Measurements from ENCODE around the gene EIF4E1B.
"Not testable (repeated sequence)": the region's sequence is repeated elsewhere in the genome, so short reads cannot be mapped to it uniquely, and the experiment has no call there.

EIF4E1B gene

DNA sequence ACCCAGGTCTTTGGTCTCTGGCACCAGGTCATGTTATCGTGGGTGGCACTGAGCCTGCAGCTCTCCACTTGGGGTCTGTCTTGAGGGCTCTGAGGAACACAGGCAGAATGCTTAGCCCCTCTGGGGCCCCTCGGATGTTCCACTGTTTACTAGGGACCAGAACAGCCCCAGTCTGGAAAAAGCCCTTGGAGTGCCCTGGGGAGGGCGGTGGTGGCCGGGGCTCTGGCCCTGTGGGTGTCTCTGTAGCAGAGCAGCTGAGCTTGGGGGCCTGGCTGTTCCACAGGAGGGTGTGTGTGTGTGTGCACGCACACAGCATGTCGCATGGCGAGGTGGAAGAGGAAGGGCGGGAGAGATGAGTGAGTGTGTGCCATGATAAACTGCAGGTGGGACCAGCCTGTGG is 35.9 kb upstream of the EIF4E1B start:
- Histone ChIP-seq H3K27me3 (ENCODE audit: control insufficient read depth in 1 of 2, insufficient read depth in 2 of 2, low read length in 2 of 2) (peaks cover 12% of the 10 kb centered on the region in 2 donors), H3K9me3 (ENCODE audit: control insufficient read depth in 2 of 2, low read length in 2 of 2) (peaks cover 0 to 3% of the 10 kb centered on the region in 2 donors)

DNA sequence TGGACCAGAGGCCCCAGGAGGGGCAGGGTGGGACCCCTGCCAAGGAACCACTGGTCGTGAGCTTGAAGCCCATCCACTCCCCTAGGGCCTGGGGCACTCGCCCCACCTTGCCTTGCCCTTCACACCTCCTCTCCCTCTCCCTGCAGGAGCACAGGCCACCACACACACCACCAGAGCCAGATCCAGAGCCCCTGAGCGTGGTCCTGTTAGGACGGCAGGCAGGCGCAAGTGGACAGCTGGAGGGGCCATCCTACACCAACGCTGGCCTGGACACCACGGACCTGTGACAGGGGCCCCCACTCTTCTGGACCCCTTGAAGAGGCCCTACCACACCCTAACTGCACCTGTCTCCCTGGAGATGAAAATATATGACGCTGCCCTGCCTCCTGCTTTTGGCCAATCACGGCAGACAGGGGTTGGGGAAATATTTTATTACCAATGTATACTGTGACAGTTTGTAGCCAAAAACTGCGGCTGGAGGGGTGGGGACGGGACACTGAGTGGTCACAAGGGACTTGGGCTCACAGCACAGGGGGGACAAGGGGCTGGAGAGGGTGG is 35.0 kb upstream of the EIF4E1B start:
- no peaks in the 10 kb centered on the region for H3K36me3 ChIP-seq (ENCODE audit: control insufficient read depth in 2 of 2, insufficient read depth in 2 of 2, low read length in 2 of 2)
- no peak overlapping the region for H3K9ac ChIP-seq (ENCODE audit: low read length in 2 of 2)
- peaks cover 12% of the 10 kb centered on the region in 2 donors for H3K27me3 ChIP-seq (ENCODE audit: control insufficient read depth in 1 of 2, insufficient read depth in 2 of 2, low read length in 2 of 2)
- H3K27ac ChIP-seq (ENCODE audit: low read length) = no peak overlapping the region
- H3K4me1 ChIP-seq (ENCODE audit: control insufficient read depth, insufficient read depth, low read length) = peaks cover 9% of the 10 kb centered on the region
- H3K9me3 ChIP-seq (ENCODE audit: control insufficient read depth in 2 of 2, low read length in 2 of 2) = peaks cover 0 to 3% of the 10 kb centered on the region in 2 donors
- H3K4me3 ChIP-seq (ENCODE audit: low read length in 2 of 2) = no peak overlapping the region

More for the DNA sequence above, 35.9 kb upstream of the EIF4E1B start:
- Histone ChIP-seq H3K27ac (ENCODE audit: low read length) (no peak overlapping the region), H3K4me1 (ENCODE audit: control insufficient read depth, insufficient read depth, low read length) (peaks cover 9% of the 10 kb centered on the region), H3K4me3 (ENCODE audit: low read length in 2 of 2) (no peak overlapping the region), H3K36me3 (ENCODE audit: control insufficient read depth in 2 of 2, insufficient read depth in 2 of 2, low read length in 2 of 2) (no peaks in the 10 kb centered on the region), H3K9ac (ENCODE audit: low read length in 2 of 2) (no peak overlapping the region)

DNA sequence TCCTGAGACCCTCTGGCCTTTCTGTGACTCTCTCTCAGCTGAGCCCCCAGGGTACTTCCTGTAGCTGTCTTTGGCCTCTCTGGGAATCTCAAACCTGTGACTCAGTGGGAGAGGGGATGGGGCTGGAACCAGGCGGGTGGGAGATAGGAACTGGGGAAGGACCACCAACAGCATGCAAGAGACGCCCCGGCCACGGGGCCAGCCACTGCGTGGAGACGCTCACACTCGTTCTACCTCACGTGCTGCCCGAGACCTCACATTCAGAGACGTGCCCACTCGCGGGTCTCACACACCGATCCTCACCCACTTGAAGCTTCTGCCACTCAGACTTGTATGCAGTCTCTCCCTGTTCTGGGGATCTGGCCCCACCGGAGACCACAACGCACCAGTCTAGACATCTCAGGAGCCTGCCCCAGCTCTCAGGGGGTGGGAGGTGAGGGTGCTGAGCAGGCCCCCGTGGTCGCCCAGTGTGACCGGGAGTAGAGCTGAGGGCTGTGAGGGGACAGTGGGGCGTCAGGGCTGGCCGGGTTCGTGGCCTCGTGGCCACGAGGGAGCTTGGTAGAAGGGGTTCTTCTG is 34.3 kb upstream of the EIF4E1B start:
- no peak overlapping the region for H3K9ac ChIP-seq (ENCODE audit: low read length in 2 of 2)

DNA sequence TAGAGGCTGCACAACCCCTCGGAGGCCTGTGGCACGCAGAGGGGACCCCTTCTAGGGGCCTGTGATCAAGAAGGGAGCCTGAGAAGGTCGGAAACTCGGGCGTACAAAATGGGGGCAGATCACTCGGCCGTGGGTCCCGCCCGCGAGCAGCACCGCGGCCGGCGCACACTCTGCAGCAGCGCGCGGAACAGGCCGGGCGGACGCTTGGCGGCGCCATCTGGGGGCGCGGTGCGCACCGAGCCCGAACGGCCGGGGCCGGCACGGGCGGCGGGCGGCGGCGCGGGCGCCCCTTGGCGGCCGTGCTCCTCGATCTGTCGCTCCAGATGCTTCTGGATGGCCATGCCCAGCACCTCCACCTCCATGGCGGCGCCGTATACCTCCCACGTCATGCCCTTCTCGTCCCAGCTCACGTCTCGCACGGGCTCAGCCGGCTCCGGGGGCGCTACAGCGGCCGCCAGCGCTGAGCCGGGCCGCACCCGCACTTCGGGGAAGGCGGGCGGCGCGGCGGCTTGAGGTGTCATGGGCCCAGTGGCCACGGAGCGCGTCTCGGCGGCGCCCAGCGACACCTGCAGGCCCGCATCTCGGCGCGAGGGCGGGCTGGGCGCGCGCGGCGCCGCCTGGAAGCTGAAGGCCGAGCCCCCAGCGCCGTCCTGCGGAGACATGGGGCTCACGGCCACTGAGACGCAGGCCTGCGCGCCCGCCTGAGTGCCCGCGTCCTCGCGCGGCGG is 33.6 kb upstream of the EIF4E1B start:
- H3K4me1 ChIP-seq (ENCODE audit: control insufficient read depth, insufficient read depth, low read length) = peaks cover 9% of the 10 kb centered on the region
- peaks cover 12% of the 10 kb centered on the region in 2 donors for H3K27me3 ChIP-seq (ENCODE audit: control insufficient read depth in 1 of 2, insufficient read depth in 2 of 2, low read length in 2 of 2)
- no peak overlapping the region for H3K9ac ChIP-seq (ENCODE audit: low read length in 2 of 2)
- H3K4me3 ChIP-seq (ENCODE audit: low read length in 2 of 2) = peak overlapping the region; percentile 25 to 61
- H3K9me3 ChIP-seq (ENCODE audit: control insufficient read depth in 2 of 2, low read length in 2 of 2) = no peaks in the 10 kb centered on the region
- H3K36me3 ChIP-seq (ENCODE audit: control insufficient read depth in 2 of 2, insufficient read depth in 2 of 2, low read length in 2 of 2) = no peaks in the 10 kb centered on the region
- H3K27ac ChIP-seq (ENCODE audit: low read length) = no peak overlapping the region

More for the DNA sequence above, 34.3 kb upstream of the EIF4E1B start:
- no peak overlapping the region for H3K27ac ChIP-seq (ENCODE audit: low read length)
- peak overlapping the region; percentile 15 to 25 for H3K4me3 ChIP-seq (ENCODE audit: low read length in 2 of 2)
- no peaks in the 10 kb centered on the region for H3K36me3 ChIP-seq (ENCODE audit: control insufficient read depth in 2 of 2, insufficient read depth in 2 of 2, low read length in 2 of 2)
- peaks cover 12% of the 10 kb centered on the region in 2 donors for H3K27me3 ChIP-seq (ENCODE audit: control insufficient read depth in 1 of 2, insufficient read depth in 2 of 2, low read length in 2 of 2)
- peaks cover 0 to under 1% of the 10 kb centered on the region in 2 donors for H3K9me3 ChIP-seq (ENCODE audit: control insufficient read depth in 2 of 2, low read length in 2 of 2)
- H3K4me1 ChIP-seq (ENCODE audit: control insufficient read depth, insufficient read depth, low read length) = peaks cover 9% of the 10 kb centered on the region

- Histone ChIP-seq H3K9ac (ENCODE audit: low read length in 2 of 2) (no peak overlapping the region), H3K9me3 (ENCODE audit: control insufficient read depth in 2 of 2, low read length in 2 of 2) (no peaks in the 10 kb centered on the region), H3K4me1 (ENCODE audit: control insufficient read depth, insufficient read depth, low read length) (peaks cover 9% of the 10 kb centered on the region), H3K27ac (ENCODE audit: low read length) (no peak overlapping the region), H3K27me3 (ENCODE audit: control insufficient read depth in 1 of 2, insufficient read depth in 2 of 2, low read length in 2 of 2) (peaks cover 12% of the 10 kb centered on the region in 2 donors), H3K36me3 (ENCODE audit: control insufficient read depth in 2 of 2, insufficient read depth in 2 of 2, low read length in 2 of 2) (no peaks in the 10 kb centered on the region), H3K4me3 (ENCODE audit: low read length in 2 of 2) (peak overlapping the region in 1 of 2 donors; percentile 61)
Observed at GRCh38 chr5:176597417-176598389, 32.8 kb upstream of the EIF4E1B start.

- not testable (repeated sequence) for H3K9me3 ChIP-seq (ENCODE audit: control insufficient read depth in 2 of 2, low read length in 2 of 2); H3K27me3 ChIP-seq (ENCODE audit: control insufficient read depth in 1 of 2, insufficient read depth in 2 of 2, low read length in 2 of 2); H3K9ac ChIP-seq (ENCODE audit: low read length in 2 of 2); H3K27ac ChIP-seq (ENCODE audit: low read length); H3K36me3 ChIP-seq (ENCODE audit: control insufficient read depth in 2 of 2, insufficient read depth in 2 of 2, low read length in 2 of 2); H3K4me1 ChIP-seq (ENCODE audit: control insufficient read depth, insufficient read depth, low read length); H3K4me3 ChIP-seq (ENCODE audit: low read length in 2 of 2)
Observed at GRCh38 chr5:176599749-176600430, 30.6 kb upstream of the EIF4E1B start.

- Histone ChIP-seq H3K36me3 (ENCODE audit: control insufficient read depth in 2 of 2, insufficient read depth in 2 of 2, low read length in 2 of 2) (no peaks in the 10 kb centered on the region), H3K4me3 (ENCODE audit: low read length in 2 of 2) (no peak overlapping the region), H3K9ac (ENCODE audit: low read length in 2 of 2) (no peak overlapping the region), H3K27me3 (ENCODE audit: control insufficient read depth in 1 of 2, insufficient read depth in 2 of 2, low read length in 2 of 2) (peaks cover 2% of the 10 kb centered on the region in 2 donors), H3K4me1 (ENCODE audit: control insufficient read depth, insufficient read depth, low read length) (peaks cover 4% of the 10 kb centered on the region), H3K27ac (ENCODE audit: low read length) (no peak overlapping the region), H3K9me3 (ENCODE audit: control insufficient read depth in 2 of 2, low read length in 2 of 2) (no peaks in the 10 kb centered on the region)
Observed at GRCh38 chr5:176601901-176602482, 28.5 kb upstream of the EIF4E1B start.

DNA sequence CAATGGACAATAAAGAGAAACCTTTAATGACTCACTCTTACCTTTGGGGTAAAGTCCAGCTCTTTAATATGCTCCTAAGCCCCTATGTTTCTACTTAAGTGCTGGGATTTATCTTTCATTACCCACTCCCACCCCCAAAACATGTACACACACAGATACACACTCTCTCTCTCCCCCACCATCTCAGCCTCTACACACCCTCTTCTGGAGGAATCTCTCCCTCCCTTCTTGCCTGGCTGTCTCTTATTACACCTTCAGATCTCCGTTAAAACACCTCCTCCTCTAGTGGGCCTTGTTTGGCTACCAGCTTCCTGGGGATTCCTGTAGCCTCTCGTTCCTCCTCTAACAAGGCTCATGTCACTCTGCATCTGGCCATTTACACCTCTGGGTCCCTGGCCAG is 27.4 kb upstream of the EIF4E1B start:
- Histone ChIP-seq H3K27ac (ENCODE audit: low read length) (no peak overlapping the region), H3K27me3 (ENCODE audit: control insufficient read depth in 1 of 2, insufficient read depth in 2 of 2, low read length in 2 of 2) (peaks cover 0 to 2% of the 10 kb centered on the region in 2 donors), H3K4me3 (ENCODE audit: low read length in 2 of 2) (no peak overlapping the region), H3K36me3 (ENCODE audit: control insufficient read depth in 2 of 2, insufficient read depth in 2 of 2, low read length in 2 of 2) (no peaks in the 10 kb centered on the region), H3K9ac (ENCODE audit: low read length in 2 of 2) (no peak overlapping the region), H3K9me3 (ENCODE audit: control insufficient read depth in 2 of 2, low read length in 2 of 2) (no peaks in the 10 kb centered on the region), H3K4me1 (ENCODE audit: control insufficient read depth, insufficient read depth, low read length) (no peaks in the 10 kb centered on the region)

GRCh38 chr5:176606032-176606431 is 24.4 kb upstream of the EIF4E1B start:
- peaks cover 6% of the 10 kb centered on the region for H3K4me1 ChIP-seq (ENCODE audit: control insufficient read depth, insufficient read depth, low read length)

More at GRCh38 chr5:176606032-176606431, 24.4 kb upstream of the EIF4E1B start:
- no peaks in the 10 kb centered on the region for H3K9me3 ChIP-seq (ENCODE audit: control insufficient read depth in 2 of 2, low read length in 2 of 2)
- peaks cover 4 to 11% of the 10 kb centered on the region in 2 donors for H3K27me3 ChIP-seq (ENCODE audit: control insufficient read depth in 1 of 2, insufficient read depth in 2 of 2, low read length in 2 of 2)
- no peak overlapping the region for H3K27ac ChIP-seq (ENCODE audit: low read length)
- no peak overlapping the region for H3K9ac ChIP-seq (ENCODE audit: low read length in 2 of 2)
- no peaks in the 10 kb centered on the region for H3K36me3 ChIP-seq (ENCODE audit: control insufficient read depth in 2 of 2, insufficient read depth in 2 of 2, low read length in 2 of 2)
- no peak overlapping the region for H3K4me3 ChIP-seq (ENCODE audit: low read length in 2 of 2)
